Measurements from ENCODE around the gene BPIFA1. TPM values are rescaled to one million over a fixed set of nuclear protein-coding genes. Genes with fewer than 3 reads are reported as not detected.

The BPIFA1 gene
- total RNA-seq, 2 experiments from 2014 or later, result not detected

- Mint-ChIP-seq H3K27ac (no peak overlapping the region), H3K36me3 (no peaks in the 10 kb centered on the region), H3K4me3 (no peak overlapping the region), H3K9me3 (no peaks in the 10 kb centered on the region), H3K4me1 (ENCODE audit: low read depth) (no peaks in the 10 kb centered on the region), H3K27me3 (peaks cover 15% of the 10 kb centered on the region)
- ChIA-PET CTCF (no interaction called here), POLR2A (no interaction called here)
- intact Hi-C loops (cut with micrococcal nuclease), result no loop called here
- DNase-seq, result no peak
Measured at GRCh38 chr20:33224399-33224798, 11.4 kb upstream of the BPIFA1 start.

GRCh38 chr20:33229843-33230242, 6.0 kb upstream of the BPIFA1 start:
- no peaks in the 10 kb centered on the region for H3K9me3 Mint-ChIP-seq
- intact Hi-C loops (cut with micrococcal nuclease), result no loop called here
- CTCF ChIA-PET, result no interaction called here
- H3K4me1 Mint-ChIP-seq (ENCODE audit: low read depth), result peaks cover 4% of the 10 kb centered on the region
- DNase-seq, result no peak
- H3K27me3 Mint-ChIP-seq, result peaks cover 12% of the 10 kb centered on the region
- no peaks in the 10 kb centered on the region for H3K36me3 Mint-ChIP-seq
- no peak overlapping the region for H3K4me3 Mint-ChIP-seq
- POLR2A ChIA-PET, result no interaction called here
- H3K27ac Mint-ChIP-seq, result no peak overlapping the region

DNA sequence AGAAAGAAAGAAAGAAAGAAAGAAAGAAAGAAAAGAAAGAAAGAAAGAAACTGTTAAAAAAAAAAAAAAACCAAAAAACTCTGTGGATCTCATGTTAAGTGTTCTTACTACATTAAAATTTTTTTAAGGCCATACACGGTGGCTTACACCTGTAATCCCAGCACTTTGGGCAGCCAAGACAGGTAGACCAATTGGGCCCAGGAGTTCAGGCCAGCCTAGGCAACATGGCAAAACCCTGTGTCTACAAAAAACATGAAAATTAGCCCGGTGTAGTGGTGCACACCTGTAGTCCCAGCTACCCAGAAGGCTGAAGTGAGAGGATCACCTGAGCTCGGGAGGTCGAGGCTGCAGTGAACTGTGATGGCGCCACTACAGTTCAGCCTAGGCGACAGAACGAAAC, 4.6 kb upstream of the BPIFA1 start:
- Mint-ChIP-seq H3K4me1 (ENCODE audit: low read depth) (peaks cover 4% of the 10 kb centered on the region), H3K36me3 (no peaks in the 10 kb centered on the region), H3K4me3 (no peak overlapping the region), H3K27me3 (peaks cover 5% of the 10 kb centered on the region), H3K9me3 (no peaks in the 10 kb centered on the region), H3K27ac (no peak overlapping the region)
- no peak for DNase-seq
- CTCF ChIA-PET, result no interaction called here
- POLR2A ChIA-PET, result no interaction called here
- intact Hi-C loops (cut with micrococcal nuclease), result no loop called here

- H3K4me3 Mint-ChIP-seq, result no peak overlapping the region
- POLR2A ChIA-PET, result no interaction called here
- peaks cover 9% of the 10 kb centered on the region for H3K27me3 Mint-ChIP-seq
- H3K9me3 Mint-ChIP-seq, result no peaks in the 10 kb centered on the region
- CTCF ChIA-PET, result interaction anchor here (0.7 kb wide), 1 partner anchor 31 kb away, joined by 4 read pairs; no protein-coding TSS in a partner anchor
- no peak overlapping the region for H3K27ac Mint-ChIP-seq
- DNase-seq, result no peak
- intact Hi-C loops (cut with micrococcal nuclease), result no loop called here
- peaks cover 4% of the 10 kb centered on the region for H3K4me1 Mint-ChIP-seq (ENCODE audit: low read depth)
- no peaks in the 10 kb centered on the region for H3K36me3 Mint-ChIP-seq
Measured at GRCh38 chr20:33232486-33233072, 3.2 kb upstream of the BPIFA1 start.

DNA sequence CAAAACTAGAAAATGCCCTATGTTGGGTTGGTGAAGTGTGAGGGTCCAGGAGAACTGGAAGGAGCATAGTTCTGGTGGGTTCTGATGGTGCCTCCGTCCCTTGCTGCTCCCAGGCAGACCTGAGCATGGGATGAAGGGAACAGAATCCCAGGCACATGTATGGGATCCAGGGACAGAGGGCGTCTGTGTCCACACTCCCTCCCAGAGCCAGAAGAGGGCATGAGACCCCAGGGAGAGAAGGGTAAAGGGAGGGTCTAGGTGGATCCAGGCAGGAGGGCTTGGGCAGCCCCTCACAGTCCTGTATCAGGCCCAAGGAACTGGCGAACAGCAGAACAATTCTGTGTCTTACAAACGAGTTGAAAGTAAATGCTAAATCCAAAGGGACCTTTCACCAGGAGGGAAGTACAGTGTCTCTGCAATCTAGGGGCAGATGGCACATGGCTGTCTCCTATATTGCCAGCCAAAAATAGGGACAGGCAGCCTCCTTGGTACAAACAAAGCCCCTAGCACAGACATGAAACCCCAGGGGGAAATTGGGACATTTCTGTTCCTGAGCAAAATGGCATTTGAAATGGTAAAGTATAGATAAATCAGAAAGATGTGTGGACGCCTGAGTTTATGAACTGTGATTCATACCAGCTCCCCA, 2.5 kb upstream of the BPIFA1 start:
- intact Hi-C loops (cut with micrococcal nuclease), result no loop called here
- Mint-ChIP-seq H3K4me1 (ENCODE audit: low read depth) (peaks cover 4% of the 10 kb centered on the region), H3K9me3 (no peaks in the 10 kb centered on the region), H3K27ac (no peak overlapping the region), H3K27me3 (peaks cover 9% of the 10 kb centered on the region), H3K36me3 (no peaks in the 10 kb centered on the region), H3K4me3 (no peak overlapping the region)
- ChIA-PET POLR2A (no interaction called here), CTCF (no interaction called here)
- no peak for DNase-seq

DNA sequence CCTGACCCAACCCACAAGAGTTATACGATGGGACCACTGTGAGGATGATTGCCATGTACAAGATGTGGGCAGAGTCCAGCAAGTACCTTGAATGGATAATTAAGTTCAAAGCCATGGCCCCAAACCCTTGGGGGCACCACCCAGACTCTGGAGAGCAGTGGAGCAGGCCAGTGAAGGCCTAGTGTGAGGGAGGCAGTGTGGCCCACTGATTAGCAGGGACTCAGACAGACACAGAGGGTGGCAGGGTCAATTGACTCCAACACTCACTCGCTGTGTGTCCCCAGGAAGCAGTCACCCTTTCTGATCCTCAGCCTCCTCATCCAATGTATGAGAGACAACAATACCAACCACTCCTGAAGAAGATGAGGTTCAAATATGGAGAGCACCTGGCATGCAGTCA, 1.7 kb upstream of the BPIFA1 start:
- H3K4me3 Mint-ChIP-seq, result no peak overlapping the region
- POLR2A ChIA-PET, result no interaction called here
- H3K27ac Mint-ChIP-seq, result no peak overlapping the region
- intact Hi-C loops (cut with micrococcal nuclease), result no loop called here
- H3K4me1 Mint-ChIP-seq (ENCODE audit: low read depth), result peaks cover 4% of the 10 kb centered on the region
- CTCF ChIA-PET, result no interaction called here
- no peaks in the 10 kb centered on the region for H3K9me3 Mint-ChIP-seq
- no peak for DNase-seq
- no peaks in the 10 kb centered on the region for H3K36me3 Mint-ChIP-seq
- peaks cover 8% of the 10 kb centered on the region for H3K27me3 Mint-ChIP-seq

GRCh38 chr20:33236351-33236750, 555 bp downstream of the BPIFA1 start:
- POLR2A ChIA-PET, result no interaction called here
- intact Hi-C loops (cut with micrococcal nuclease), result no loop called here
- Mint-ChIP-seq H3K27ac (no peak overlapping the region), H3K27me3 (peaks cover 9% of the 10 kb centered on the region), H3K4me3 (no peak overlapping the region), H3K36me3 (no peaks in the 10 kb centered on the region), H3K4me1 (ENCODE audit: low read depth) (peaks cover 4% of the 10 kb centered on the region), H3K9me3 (no peaks in the 10 kb centered on the region)
- CTCF ChIA-PET, result no interaction called here
- DNase-seq, result no peak

- no peak overlapping the region for H3K4me3 Mint-ChIP-seq
- ChIA-PET CTCF (no interaction called here), POLR2A (no interaction called here)
- peaks cover 9% of the 10 kb centered on the region for H3K27me3 Mint-ChIP-seq
- H3K27ac Mint-ChIP-seq, result no peak overlapping the region
- H3K4me1 Mint-ChIP-seq (ENCODE audit: low read depth), result no peaks in the 10 kb centered on the region
- intact Hi-C loops (cut with micrococcal nuclease), result no loop called here
- H3K36me3 Mint-ChIP-seq, result no peaks in the 10 kb centered on the region
- H3K9me3 Mint-ChIP-seq, result no peaks in the 10 kb centered on the region
- DNase-seq, result no peak
Measured at GRCh38 chr20:33237989-33238388, 2.2 kb downstream of the BPIFA1 start.

DNA sequence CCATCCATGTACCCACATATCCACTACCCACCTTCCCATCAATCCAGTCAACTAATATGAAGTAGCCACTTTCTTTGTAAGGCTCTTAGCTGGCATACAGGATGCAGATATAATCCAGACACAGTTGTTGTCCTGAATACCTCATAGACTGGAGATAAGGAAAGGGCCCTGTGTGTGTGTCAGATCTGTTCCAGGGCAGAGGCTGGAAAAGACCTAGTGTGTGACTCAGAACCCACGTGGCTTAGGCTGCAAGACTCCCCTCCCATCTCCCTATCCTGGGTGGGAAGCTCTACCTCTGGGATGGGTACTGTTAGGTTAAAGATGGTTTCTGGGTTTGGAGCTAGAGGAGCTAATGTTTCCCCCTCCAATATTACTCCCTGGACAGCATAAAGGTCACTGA, 3.6 kb downstream of the BPIFA1 start:
- Mint-ChIP-seq H3K9me3 (no peaks in the 10 kb centered on the region), H3K36me3 (no peaks in the 10 kb centered on the region), H3K4me3 (no peak overlapping the region), H3K27me3 (peaks cover 9% of the 10 kb centered on the region), H3K27ac (no peak overlapping the region), H3K4me1 (ENCODE audit: low read depth) (no peaks in the 10 kb centered on the region)
- ChIA-PET CTCF (no interaction called here), POLR2A (no interaction called here)
- no peak for DNase-seq
- intact Hi-C loops (cut with micrococcal nuclease), result no loop called here

DNA sequence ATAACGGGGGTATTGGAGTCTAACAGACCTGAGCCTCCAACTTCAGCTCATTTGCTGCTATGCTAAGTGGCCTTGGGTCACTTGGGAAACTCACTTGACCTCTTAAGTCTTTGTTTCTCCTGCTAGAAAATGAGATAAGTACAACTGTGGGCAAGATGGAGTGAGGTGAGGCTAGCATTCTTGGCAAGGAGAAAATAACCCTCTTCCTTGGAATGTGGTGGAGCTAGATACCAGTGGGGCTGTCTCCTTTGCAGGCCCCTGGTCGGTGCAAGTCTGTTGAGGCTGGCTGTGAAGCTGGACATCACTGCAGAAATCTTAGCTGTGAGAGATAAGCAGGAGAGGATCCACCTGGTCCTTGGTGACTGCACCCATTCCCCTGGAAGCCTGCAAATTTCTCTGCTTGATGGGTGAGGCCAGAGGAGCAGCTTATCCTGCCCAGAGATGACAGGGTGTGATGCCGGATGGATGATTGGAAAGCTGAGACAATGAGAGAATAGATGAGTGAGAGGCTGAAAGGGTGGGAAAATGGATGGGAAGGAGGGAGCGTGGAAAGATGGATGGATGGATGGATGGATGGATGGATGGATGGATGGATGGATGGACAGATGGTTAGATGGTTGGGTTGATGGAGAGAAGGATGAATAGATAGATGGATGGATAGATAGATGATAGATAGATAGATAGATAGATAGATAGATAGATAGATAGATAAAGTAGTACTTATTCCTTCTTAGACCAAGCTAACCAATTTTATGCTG, 4.4 kb downstream of the BPIFA1 start:
- H3K4me3 Mint-ChIP-seq, result no peak overlapping the region
- ChIA-PET POLR2A (no interaction called here), CTCF (interaction anchor here (0.7 kb wide), 1 partner anchor 28 kb away, joined by 3 read pairs; no protein-coding TSS in a partner anchor)
- H3K27me3 Mint-ChIP-seq, result peaks cover 9% of the 10 kb centered on the region
- DNase-seq, result no peak
- no peak overlapping the region for H3K27ac Mint-ChIP-seq
- H3K4me1 Mint-ChIP-seq (ENCODE audit: low read depth), result no peaks in the 10 kb centered on the region
- H3K9me3 Mint-ChIP-seq, result no peaks in the 10 kb centered on the region
- H3K36me3 Mint-ChIP-seq, result no peaks in the 10 kb centered on the region
- intact Hi-C loops (cut with micrococcal nuclease), result no loop called here

DNA sequence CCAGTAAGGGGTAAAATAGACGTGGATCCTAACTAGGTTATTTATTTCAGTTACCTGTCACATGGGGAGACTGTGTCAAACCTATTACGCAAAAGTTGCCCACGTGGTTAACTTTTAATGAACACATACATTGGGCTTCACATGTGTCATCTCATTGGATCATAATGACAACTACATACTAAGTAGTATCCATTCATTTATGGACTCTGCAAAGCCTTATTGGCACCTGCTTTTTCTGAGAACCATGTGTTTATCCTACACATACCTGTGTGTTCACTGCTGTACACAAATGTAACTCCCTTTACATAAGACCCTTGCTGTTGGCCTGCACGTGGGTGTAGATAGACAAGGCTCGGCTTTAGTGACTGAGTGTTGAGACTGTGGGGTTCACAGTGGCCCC, 5.1 kb downstream of the BPIFA1 start:
- H3K4me3 Mint-ChIP-seq, result no peak overlapping the region
- no peak overlapping the region for H3K27ac Mint-ChIP-seq

DNA sequence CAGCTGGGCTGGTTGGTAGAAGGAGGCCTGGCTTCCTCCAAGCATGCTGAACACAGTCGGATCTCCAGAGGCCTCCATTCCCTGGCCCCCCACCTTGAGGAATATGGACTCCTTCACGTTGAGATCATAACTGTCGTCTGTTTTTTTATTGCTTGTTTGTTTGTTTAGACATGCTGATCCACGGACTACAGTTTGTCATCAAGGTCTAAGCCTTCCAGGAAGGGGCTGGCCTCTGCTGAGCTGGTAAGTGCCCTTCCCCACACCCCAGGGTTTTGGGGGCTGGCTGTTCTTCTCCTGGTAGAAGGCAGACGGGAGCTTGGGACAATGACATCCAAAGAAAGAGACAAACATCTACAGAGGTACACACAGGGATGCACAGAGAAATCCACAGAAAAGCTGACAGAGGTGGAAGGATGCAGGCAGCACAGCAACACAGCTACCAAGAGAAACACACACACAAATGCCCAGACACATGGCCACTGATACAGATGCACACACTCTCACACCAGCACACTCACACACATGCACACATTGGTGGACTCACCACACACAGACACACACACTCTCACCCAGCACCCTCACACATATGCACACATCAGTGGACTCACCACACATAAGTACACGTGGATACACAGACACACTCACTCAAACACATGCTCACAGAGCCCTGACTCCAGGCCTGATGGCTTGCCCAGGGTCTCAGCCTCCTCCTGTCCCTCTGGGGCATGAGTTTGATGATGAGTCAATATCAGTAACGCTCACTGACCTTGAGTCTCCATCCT, 6.7 kb downstream of the BPIFA1 start:
- no peak for DNase-seq
- H3K9me3 Mint-ChIP-seq, result no peaks in the 10 kb centered on the region
- ChIA-PET CTCF (no interaction called here), POLR2A (no interaction called here)
- H3K36me3 Mint-ChIP-seq, result no peaks in the 10 kb centered on the region
- H3K27me3 Mint-ChIP-seq, result peaks cover 6% of the 10 kb centered on the region
- H3K4me3 Mint-ChIP-seq, result no peak overlapping the region
- intact Hi-C loops (cut with micrococcal nuclease), result no loop called here
- no peaks in the 10 kb centered on the region for H3K4me1 Mint-ChIP-seq (ENCODE audit: low read depth)
- H3K27ac Mint-ChIP-seq, result no peak overlapping the region

More for the DNA sequence above, 5.1 kb downstream of the BPIFA1 start:
- peaks cover 9% of the 10 kb centered on the region for H3K27me3 Mint-ChIP-seq
- H3K9me3 Mint-ChIP-seq, result no peaks in the 10 kb centered on the region
- no peaks in the 10 kb centered on the region for H3K36me3 Mint-ChIP-seq
- DNase-seq, result no peak
- intact Hi-C loops (cut with micrococcal nuclease), result no loop called here
- no peaks in the 10 kb centered on the region for H3K4me1 Mint-ChIP-seq (ENCODE audit: low read depth)
- ChIA-PET CTCF (no interaction called here), POLR2A (no interaction called here)
